GM19395 (cell line): Measurements from ENCODE around the gene MBD3L4.
"Not testable (repeated sequence)": the region's sequence is repeated elsewhere in the genome, so short reads cannot be mapped to it uniquely, and the experiment has no call there.

ENCODE experiments used
- ATAC-seq: cut with Tn5 transposase; IDR thresholded peaks from one replicate; pipeline ENCODE4 v1.9.1; 2021; ENCODE audit warnings: mild to moderate bottlenecking, moderate library complexity; ENCODE audit not compliant: unreplicated experiment

The MBD3L4 gene

DNA sequence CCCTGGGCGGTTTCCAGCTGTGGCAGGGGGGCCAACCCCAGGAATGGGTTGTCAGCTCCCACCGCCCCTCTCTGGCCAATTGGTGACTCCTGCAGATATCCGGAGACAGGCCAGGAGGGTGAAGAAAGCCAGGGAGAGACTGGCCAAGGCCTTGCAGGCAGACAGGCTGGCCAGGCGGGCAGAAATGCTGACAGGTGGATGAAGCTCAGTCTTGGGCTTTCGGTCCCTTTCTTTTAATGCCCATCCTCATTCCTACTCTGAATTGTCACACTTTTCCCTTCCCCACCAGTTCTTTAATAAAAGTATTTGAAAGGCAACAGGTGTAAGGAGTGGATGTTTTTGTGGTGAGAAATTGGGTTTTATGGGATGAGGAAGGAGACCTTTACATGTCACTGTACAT is 11.4 kb upstream of the MBD3L4 start:
- not testable (repeated sequence) for ATAC-seq

DNA sequence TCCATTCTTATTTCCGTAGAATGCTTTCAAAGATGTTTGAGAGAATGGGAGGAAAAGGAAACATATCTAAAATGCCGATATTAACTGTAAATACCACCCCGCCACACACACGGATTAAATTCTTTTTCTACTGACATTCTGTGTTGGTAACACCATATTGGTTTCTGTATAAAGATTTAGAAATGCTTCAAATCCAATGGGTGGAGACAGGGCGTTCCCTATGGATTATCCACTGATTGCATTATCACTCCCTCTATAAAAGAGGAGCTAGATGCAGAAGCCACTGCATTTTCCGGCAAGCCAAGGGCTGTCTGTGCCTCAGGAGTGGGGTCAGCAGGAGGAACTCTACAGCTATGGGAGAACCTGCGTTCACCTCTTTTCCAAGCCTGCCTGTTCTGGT is 9.0 kb upstream of the MBD3L4 start, which contains the start of gene MBD3L2:
MBD3L2 (plus strand) TSS at position 301 of the 400 bp plus-strand sequence; CDS start at position 354, 53 bp downstream.
- not testable (repeated sequence) for ATAC-seq

DNA sequence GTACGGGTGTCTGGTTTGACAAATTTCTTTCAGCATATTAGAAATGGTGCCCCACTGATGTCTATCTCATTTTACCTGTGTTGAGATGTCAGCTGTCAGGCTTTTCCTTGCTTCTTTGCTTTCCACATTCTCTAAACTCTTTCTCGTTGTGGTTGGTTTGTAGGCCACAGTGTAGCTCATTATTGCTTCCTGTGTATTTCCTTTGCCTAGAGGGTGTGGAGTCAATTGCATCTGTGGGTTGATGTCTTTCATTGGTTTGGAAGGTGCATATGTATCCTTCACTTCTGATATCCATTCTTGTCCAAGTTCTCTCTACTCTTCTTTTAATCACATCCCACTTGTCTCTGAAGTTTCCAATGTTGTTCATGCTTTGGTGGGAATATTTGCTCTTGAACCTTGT is 1.6 kb upstream of the MBD3L4 start:
- not testable (repeated sequence) for ATAC-seq

DNA sequence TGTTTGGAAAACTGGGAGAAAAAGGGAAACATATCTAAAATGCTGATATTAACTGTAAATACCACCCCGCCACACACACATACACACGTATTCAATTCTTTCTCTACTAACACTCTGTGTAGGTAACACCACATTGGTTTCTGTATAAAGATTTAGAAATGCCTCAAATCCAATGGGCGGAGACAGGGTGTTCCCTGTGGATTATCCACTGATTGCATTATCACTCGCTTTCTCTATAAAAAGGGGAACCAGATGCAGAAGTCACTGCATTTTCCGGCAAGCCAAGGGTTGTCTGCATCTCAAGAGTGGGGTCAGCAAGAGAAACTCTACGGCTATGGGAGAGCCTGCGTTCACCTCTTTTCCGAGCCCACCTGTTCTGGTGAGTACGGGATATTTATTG is 9.7 kb downstream of the MBD3L4 start, which contains the start of gene MBD3L5:
MBD3L5 (plus strand) TSS at position 301 of the 400 bp plus-strand sequence; CDS start at position 335, 34 bp downstream.
- not testable (repeated sequence) for ATAC-seq

DNA sequence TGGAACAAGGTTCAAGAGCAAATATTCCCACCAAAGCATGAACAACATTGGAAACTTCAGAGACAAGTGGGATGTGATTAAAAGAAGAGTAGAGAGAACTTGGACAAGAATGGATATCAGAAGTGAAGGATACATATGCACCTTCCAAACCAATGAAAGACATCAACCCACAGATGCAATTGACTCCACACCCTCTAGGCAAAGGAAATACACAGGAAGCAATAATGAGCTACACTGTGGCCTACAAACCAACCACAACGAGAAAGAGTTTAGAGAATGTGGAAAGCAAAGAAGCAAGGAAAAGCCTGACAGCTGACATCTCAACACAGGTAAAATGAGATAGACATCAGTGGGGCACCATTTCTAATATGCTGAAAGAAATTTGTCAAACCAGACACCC is 11.2 kb downstream of the MBD3L4 start:
- not testable (repeated sequence) for ATAC-seq

DNA sequence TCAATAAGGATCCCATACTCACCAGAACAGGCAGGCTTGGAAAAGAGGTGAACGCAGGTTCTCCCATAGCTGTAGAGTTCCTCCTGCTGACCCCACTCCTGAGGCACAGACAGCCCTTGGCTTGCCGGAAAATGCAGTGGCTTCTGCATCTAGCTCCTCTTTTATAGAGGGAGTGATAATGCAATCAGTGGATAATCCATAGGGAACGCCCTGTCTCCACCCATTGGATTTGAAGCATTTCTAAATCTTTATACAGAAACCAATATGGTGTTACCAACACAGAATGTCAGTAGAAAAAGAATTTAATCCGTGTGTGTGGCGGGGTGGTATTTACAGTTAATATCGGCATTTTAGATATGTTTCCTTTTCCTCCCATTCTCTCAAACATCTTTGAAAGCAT is 18.6 kb downstream of the MBD3L4 start, which contains the start of gene MBD3L2B:
MBD3L2B (minus strand) TSS at position 101 of the 400 bp plus-strand sequence; CDS start at position 67, 34 bp downstream.
- ATAC-seq = not testable (repeated sequence)

DNA sequence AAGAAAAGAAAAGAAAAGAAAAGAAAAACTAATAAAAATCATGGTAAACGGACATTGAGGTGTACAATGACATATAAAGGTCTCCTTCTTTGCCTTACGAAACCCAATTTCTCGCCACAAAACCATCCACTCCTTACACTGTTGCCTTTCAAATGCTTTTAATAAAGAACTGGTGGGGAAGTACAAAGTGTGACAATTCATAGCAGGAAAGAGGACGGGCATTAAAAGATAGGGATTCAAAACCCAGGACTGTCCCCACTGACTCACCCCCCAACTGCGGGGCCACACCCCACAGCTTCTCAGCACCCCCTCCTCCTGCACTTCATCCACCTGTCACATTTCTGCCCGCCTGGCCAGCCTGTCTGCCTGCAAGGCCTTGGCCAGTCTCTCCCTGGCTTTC is 21.2 kb downstream of the MBD3L4 start:
- no peak for ATAC-seq

DNA sequence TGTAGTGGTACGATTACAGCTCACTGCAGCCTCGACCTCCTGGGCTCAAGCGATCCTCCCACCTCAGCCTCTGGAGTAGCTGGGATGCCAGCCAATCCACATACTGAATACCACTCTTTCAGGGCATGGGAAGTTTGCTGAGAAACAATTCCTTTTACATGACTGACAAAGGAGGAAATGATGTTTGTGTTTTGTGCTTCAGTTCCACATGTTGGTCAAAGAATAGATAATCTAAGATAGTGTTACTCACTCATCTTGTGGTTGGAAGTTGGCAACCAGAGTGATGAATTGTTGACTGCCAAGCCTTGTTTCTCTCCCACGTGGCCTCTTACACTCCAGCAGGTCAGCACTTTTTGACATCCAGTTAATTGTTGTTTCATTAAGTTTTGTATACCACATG is 26.3 kb downstream of the MBD3L4 start:
- ATAC-seq = no peak

DNA sequence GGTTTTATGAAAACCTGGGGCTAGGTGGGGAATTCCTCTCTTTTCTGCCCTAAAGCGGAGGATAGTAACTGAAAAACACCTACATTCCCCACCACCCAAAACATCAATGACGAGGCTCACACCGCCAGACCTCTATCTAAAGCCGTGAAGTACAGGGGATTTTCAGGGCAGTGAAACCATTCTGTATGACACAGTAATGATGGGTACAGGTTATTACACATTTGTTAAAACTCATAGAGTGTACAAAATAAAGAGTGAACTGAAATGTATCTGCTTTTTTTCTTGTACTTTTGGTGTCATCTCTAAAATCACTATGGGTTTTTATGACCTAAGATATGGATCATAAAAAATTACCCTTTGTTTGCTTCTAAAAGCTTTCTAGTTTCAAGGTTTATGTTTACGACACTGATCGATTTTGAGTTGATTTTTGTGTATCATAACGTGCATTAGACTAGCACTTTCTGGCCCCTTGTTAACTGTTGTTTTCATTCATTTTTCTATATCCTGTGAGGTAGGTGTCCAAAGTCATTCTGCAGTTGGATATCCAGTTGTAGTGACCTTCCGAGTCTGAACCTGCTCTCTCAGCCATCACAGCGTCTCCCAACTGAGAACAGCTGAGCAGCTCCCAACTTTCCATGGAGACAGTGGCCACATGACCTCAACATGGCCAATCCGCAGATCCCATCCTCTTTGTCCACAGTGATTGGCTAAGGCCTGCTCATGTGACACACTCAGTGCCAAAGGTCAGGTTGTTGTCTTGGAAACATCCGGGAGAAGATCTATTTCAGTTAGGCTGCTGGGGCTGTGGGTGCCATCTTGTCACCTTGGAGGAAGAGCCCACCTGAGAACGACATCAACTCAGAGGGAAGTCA is 29.0 kb downstream of the MBD3L4 start:
- ATAC-seq = no peak

DNA sequence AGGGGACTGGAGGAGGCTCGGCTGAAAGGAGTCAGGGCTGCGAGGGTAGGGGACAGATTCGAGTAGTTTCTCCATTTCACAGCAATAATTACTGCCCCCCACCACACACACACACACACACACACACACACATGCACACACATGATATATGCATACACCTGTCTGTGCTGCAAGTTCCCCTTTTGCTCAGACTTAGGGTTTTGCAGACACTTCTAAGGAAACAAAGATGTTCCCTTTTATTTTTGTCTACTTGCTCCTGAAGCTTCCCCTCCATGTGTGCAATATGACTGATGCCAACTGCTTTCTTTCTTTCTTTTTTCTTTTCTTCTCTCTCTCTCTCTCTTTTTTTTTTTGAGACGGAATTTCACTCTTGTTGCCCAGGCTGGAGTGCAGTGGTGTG is 32.1 kb downstream of the MBD3L4 start:
- no peak for ATAC-seq

DNA sequence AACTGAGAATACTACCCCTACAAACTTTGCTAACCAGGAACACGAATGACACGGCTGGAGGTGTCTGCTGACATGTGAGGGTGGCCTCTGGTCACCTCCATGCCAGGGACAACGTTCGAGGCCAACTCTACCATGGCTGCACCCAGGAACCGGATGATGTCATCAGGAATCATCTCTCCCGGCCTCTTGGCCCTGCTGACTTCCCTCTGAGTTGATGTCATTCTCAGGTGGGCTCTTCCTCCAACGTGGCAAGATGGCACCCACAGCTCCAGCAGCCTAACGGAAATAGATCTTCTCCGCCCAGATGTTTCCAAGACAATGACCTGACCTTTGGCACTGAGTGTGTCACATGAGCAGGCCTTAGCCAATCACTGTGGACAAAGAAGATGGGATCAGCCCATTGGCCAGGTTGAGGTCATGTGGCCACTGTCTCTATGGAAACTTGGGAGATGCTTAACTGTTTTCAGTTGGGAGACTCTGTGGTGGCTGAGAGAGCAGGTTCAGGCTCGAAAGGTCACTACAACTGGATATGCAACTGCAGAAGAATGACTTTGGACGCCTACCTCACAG is 33.8 kb downstream of the MBD3L4 start:
- no peak for ATAC-seq

DNA sequence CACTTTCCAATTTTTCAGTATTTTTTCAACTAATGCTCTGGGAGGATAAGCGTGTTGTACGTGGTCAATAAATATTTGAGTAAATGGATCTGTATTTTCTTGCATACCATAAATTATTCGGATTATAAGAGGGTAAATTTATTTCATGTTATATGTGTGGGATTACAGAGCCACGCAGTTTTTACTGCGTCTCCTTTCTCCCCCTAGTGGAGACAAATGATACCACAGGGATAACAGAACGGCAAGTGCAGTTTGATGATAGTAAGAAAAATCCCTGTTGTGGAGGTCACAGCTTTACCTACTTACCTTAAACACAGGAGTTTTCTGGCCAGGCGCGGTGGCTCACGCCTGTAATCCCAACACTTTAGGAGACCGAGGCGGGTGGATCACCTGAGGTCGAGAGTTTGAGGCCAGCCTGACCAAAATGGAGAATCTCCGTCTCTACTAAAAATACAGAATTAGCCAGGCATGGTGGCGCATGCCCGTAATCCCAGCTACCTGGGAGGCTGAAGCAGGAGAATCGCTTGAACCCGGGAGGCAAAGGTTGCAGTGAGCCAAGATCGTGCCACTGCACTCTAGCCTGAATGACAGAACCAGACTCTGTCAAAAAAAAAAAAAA is 35.6 kb downstream of the MBD3L4 start:
- ATAC-seq = no peak

DNA sequence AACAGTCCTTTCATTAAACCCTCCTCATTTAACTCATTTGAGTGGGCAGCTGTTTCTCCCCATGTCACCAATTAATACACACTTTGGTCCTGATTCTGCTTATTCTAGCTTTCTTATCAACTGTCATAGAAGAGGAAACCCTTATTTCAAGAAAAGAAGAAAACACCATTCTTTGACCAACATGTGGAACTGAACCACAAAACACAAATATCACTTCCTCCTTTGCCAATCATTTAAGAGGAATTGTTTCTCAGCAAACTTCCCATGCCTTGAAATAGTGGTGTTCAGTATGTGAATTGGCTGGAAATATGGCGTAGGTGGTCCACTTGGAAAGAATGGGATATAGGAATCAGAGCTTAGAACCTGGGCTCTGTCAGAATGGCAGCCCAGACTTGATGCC is 39.2 kb downstream of the MBD3L4 start:
- ATAC-seq = no peak

DNA sequence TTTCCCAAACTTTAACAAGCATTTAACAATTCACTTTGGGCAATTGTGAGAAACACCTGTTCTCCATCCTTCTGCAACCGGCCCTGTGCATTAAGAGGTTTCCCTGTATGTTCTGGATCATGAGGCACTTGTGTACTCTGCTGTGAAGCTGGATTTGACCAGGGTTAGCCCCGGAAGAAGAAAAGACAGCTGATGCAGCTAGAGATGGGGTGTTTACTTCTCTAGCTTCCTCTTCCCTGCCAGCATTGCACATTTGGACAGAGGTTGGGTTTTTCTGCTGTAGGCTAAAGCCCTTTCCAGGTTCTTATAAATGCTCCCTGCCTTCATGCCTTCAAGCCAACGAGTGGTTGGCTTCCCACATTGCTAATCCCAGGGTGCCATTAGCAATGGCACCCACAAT is 39.6 kb downstream of the MBD3L4 start:
- ATAC-seq = no peak

DNA sequence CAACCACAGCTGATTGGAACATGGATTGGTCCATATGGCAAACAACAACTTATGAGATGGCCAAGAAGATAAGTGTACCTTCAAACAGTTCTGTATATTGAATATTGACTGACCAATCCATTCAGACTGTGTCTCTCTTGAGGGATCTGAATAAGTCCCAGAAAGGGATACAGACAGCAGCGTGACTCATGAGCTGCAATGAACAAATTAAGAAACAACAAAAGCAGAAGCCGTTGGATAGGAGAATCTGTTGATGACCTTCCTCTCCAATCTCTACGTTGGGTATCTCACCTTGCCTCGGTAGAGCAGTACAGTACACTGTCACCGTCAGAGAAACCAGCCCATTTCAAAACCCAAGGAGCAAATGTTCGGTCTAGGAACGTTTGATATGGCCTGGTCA is 40.0 kb downstream of the MBD3L4 start:
- no peak for ATAC-seq

DNA sequence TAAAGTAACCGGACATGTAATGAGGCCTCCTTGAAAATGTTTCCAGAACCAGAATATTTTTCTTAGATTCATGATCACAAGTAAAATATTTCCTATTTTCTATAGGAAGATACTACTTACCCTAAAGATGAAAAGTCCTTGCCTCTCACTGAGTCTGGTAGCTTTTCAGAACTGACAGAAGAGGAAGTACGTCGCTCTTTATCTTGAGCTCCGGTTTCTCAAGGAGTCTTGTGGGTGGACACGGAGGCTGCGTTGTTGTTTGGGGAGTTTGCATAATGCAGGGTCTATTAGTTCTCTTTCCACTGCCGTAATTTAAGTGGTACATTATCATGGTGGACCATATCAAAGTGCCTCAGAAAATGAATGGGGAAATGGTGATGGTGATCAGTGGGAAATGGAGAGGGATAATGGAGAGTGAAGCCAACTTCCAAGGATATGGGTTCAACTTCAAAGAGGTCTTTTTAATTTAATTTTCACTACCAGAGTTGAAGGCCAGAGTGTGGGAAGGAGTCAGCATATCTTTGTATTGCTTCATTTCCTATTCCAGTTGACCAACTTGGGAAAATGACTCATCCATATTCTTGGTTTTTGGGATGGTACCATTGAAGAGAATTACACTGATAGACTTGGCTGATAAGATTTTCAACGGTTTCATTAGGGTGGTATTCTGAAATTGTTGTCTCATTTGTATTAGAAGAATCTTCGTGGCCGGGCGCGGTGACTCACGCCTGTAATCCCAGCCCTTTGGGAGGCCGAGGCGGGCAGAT is 42.1 kb downstream of the MBD3L4 start:
- ATAC-seq = no peak

DNA sequence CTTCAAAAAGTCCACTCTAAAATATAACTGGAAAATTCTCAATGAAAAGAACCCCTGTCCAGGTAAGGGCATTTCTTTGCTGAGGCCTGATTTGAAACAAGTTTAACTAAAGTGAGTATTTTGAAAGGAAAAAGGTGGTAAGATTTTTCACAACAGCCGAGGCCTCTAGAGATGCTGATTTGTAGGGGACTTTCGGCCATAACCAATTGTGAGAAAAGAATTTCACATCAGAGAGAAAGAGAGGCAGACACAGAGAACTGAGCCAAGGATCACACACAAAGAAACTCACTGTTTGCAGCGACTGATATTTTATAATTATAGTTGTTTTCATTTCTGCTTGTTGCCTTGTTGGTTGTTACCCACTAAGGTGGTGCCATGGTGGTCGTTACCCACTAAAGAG is 43.2 kb downstream of the MBD3L4 start:
- no peak for ATAC-seq

DNA sequence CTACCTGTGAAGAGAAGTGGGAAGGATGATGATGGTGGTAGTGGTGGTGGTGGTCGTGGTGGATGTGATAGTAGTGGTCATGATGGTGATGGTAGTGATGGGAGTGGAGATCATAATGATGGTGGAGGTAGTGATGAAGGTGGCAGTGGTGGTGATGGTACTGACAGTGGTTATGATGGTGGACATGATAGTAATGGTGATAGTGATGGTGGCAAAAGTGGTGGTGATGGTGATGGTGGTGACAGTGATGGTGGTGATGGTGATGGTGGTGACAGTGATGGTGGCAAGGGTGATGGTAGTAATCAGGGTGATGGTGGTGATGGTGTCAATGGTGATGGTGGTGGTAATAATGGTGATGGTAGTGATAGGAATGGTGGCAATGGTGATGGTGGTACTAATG is 44.9 kb downstream of the MBD3L4 start:
- ATAC-seq = no peak

DNA sequence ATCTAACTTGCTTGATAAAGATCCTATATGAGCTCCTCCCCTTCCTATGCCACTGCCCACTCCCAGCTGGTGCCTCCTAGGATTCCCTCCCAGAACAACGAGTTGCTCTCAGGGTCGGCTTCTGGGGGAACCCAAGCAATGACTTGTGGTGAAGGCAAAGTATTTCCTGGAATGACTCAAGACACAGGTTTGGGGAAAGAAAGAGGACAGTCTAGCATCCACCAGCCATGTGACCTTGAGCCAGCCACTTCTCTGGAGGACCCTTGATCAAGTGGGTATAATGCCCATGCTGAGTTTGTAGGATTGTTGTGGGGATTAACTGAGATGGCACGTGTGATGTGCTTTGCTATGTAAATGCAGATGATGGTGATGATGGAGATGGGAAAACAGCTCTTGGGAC is 51.7 kb downstream of the MBD3L4 start:
- ATAC-seq = no peak

DNA sequence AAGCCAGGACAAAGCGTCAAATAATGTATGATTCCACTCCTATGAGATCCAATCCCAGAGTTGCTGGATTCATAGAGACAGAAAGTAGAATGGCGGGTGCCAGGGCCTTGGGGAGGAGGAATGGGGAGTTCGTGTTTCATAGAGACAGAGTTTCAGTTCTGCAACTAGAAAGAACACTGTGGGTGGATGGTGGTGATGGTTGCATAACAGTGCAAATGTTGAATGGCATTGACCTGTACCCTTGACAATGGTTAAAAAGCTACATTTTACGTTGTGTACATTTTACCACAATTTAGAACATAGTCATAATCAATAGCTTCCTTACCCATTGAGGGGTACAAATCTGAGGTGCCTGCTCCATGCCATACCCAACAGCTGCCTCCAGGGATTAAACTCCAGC is 52.1 kb downstream of the MBD3L4 start:
- ATAC-seq = no peak
